Fibroblast of villous mesenchyme (primary cell): ENCODE data around the gene ALDH1L1. TPM values are rescaled to one million over a fixed set of nuclear protein-coding genes. Genes with fewer than 3 reads are reported as not detected.

Experiments
- DNase-seq: peaks from one replicate; pipeline ENCODE4 v3.0.0-alpha.2; 2010; ENCODE audit warnings: low read depth
- H3K4me3 ChIP-seq: 2 replicates; pipeline ENCODE4 v1.5.1; 2011; ENCODE audit warnings: low read depth, mild to moderate bottlenecking, low read length
- CTCF ChIP-seq: IDR thresholded peaks from 2 replicates; pipeline ENCODE4 v1.5.1; 2012; ENCODE audit warnings: low read depth, mild to moderate bottlenecking, low read length; ENCODE audit not compliant: insufficient read depth
- total RNA-seq: library from RNA; depleted of rRNA; stranded (reverse); fragments of >200 nt; gene quantifications from 2 replicates; pipeline ENCODE4 v1.2.3, GENCODE V29; 2012

The ALDH1L1 gene
- total RNA-seq, 1 donor = 3.9 TPM

- H3K4me3 ChIP-seq = no peak overlapping the region
- peak; percentile 60 for DNase-seq
- TF ChIP-seq CTCF = peak; percentile 89
Observed at GRCh38 chr3:126197854-126198584, 17.6 kb upstream of the ALDH1L1 start.

- no peak for TF ChIP-seq CTCF
- no peak for DNase-seq
- H3K4me3 ChIP-seq = no peak overlapping the region
Observed at GRCh38 chr3:126197343-126197742, 17.0 kb upstream of the ALDH1L1 start.

GRCh38 chr3:126194713-126195305 lies 14.4 kb upstream of the ALDH1L1 start:
- no peak for TF ChIP-seq CTCF
- H3K4me3 ChIP-seq = no peak overlapping the region
- DNase-seq = no peak

GRCh38 chr3:126191246-126191645 lies 10.9 kb upstream of the ALDH1L1 start:
- no peak for TF ChIP-seq CTCF
- DNase-seq = no peak
- H3K4me3 ChIP-seq = no peak overlapping the region

- TF ChIP-seq CTCF = no peak
- no peak overlapping the region for H3K4me3 ChIP-seq
- DNase-seq = no peak
Observed at GRCh38 chr3:126187920-126188319, 7.5 kb upstream of the ALDH1L1 start.

- no peak for TF ChIP-seq CTCF
- no peak for DNase-seq
- H3K4me3 ChIP-seq = no peak overlapping the region
Observed at GRCh38 chr3:126186749-126187148, 6.4 kb upstream of the ALDH1L1 start.

- no peak for TF ChIP-seq CTCF
- DNase-seq = no peak
- H3K4me3 ChIP-seq = no peak overlapping the region
Observed at GRCh38 chr3:126186271-126186670, 5.9 kb upstream of the ALDH1L1 start.
